T-helper 9 cell (primary cell): ENCODE measurements around the gene CREM.
"Not testable (repeated sequence)": the region's sequence is repeated elsewhere in the genome, so short reads cannot be mapped to it uniquely, and the experiment has no call there.

ENCODE experiments used
- DNase-seq: peaks from one replicate; pipeline ENCODE4 v3.0.0-alpha.2; 2020

Gene CREM

GRCh38 chr10:35195361-35196306, 69.0 kb downstream of the CREM start:
- DNase-seq, result peak; percentile 65

GRCh38 chr10:35200487-35200886, 73.8 kb downstream of the CREM start:
- no peak for DNase-seq

- no peak for DNase-seq
These were observed 74.6 kb downstream of the CREM start for GRCh38 chr10:35201234-35201633.

- DNase-seq, result no peak
These were observed 75.4 kb downstream of the CREM start for GRCh38 chr10:35202050-35202449.

GRCh38 chr10:35203745-35204144, 77.1 kb downstream of the CREM start:
- DNase-seq, result no peak

- no peak for DNase-seq
These were observed 78.1 kb downstream of the CREM start for GRCh38 chr10:35204650-35205319.

GRCh38 chr10:35206274-35206673, 79.6 kb downstream of the CREM start:
- no peak for DNase-seq

GRCh38 chr10:35208536-35208935, 81.9 kb downstream of the CREM start:
- DNase-seq, result peak; percentile 16

- DNase-seq, result no peak
These were observed 82.4 kb downstream of the CREM start for GRCh38 chr10:35208949-35209613.

- DNase-seq, result no peak
These were observed 84.3 kb downstream of the CREM start for GRCh38 chr10:35210961-35211360.

GRCh38 chr10:35211390-35211789, 84.7 kb downstream of the CREM start:
- no peak for DNase-seq

GRCh38 chr10:35212856-35213255, 86.2 kb downstream of the CREM start:
- DNase-seq, result no peak

- DNase-seq, result no peak
These were observed 87.1 kb downstream of the CREM start for GRCh38 chr10:35213699-35214098.

- no peak for DNase-seq
These were observed 88.0 kb downstream of the CREM start for GRCh38 chr10:35214607-35215020.

GRCh38 chr10:35215107-35215506, 88.5 kb downstream of the CREM start:
- no peak for DNase-seq

GRCh38 chr10:35216303-35216905, 89.8 kb downstream of the CREM start:
- DNase-seq, result no peak

GRCh38 chr10:35216956-35217355, 90.3 kb downstream of the CREM start:
- not testable (repeated sequence) for DNase-seq

GRCh38 chr10:35217455-35217854, 90.8 kb downstream of the CREM start:
- no peak for DNase-seq

GRCh38 chr10:35218339-35218955, 91.8 kb downstream of the CREM start:
- peak; percentile 82 for DNase-seq

- no peak for DNase-seq
These were observed 92.6 kb downstream of the CREM start for GRCh38 chr10:35219292-35219691.

GRCh38 chr10:35219891-35220890, 93.5 kb downstream of the CREM start:
- no peak for DNase-seq
